DND-41 (cell line): ENCODE results near the gene OR3A2.

Experiments
- CTCF ChIP-seq: IDR thresholded peaks from 2 replicates; pipeline ENCODE4 v1.5.1; 2012; ENCODE audit warnings: borderline replicate concordance, low read length, moderate library complexity, mild to moderate bottlenecking; ENCODE audit not compliant: poor library complexity, severe bottlenecking; ENCODE audit errors: extremely low read depth
- EZH2 ChIP-seq: IDR thresholded peaks from 3 replicates; pipeline ENCODE4 v1.6.1; 2012; ENCODE audit warnings: borderline replicate concordance, low read depth, mild to moderate bottlenecking, moderate library complexity, low read length, inconsistent platforms; ENCODE audit not compliant: severe bottlenecking

GRCh38 chr17:3415610-3416009, 29.5 kb upstream of the OR3A2 start:
- no peak for TF ChIP-seq CTCF
- TF ChIP-seq EZH2, result no peak
